ENCODE measurements around the gene STARD3.

Gene STARD3

DNA sequence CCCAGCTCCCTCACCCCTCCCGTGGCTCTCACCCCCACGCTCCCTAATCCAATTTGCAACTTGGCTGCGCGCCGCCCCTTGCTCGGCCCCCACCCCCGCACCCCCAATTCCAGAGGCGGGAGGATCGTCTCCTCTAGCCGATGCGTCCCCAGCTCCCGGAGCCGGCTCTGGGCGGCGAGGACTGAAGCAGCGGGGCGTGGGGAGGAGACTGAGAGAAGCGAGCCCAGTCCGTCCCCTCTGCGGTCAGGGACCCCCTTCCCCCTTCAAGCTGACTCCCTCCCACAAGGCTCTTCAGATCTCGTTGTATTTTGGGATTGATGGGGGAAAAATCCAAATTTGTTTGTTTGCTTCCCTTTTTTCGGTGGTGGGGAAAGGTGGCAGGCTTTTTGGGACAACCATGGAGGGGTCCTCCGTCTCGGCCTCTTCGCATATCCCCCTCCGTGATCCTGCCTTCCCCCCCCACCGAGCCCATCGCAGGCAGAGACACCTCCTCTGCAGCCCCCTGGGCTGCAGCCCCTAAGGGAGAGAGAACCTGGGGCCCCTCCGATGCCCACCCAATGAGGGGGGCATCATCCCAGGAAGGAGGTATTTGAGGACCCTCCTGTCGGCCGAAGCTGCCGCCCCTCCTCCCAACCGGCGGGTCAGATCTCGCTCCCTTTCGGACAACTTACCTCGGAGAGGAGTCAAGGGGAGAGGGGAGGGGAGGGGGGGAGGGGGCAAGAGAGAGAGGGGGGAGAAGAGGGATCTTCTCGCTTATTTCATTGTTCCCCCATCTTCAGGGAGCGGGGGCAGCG is 29.7 kb upstream of the STARD3 start:
- Histone ChIP-seq H3K9ac (ENCODE audit: insufficient read length) (no peak overlapping the region), H3K4me3 (peak overlapping the region; percentile 69), H3K27ac (no peak overlapping the region), H3K9me3 (ENCODE audit: low read depth, low read length) (no peaks in the 10 kb centered on the region), H3K36me3 (ENCODE audit: insufficient read depth, low read length) (no peaks in the 10 kb centered on the region)
- TF ChIP-seq POLR2AphosphoS5 (IDR thresholded peaks at IDR 0.05; ENCODE audit: borderline replicate concordance, low read depth, low read length) (no peak), EZH2 (IDR thresholded peaks at IDR 0.05) (peak; percentile 82)
- DNase-seq (ENCODE audit: low read depth, low spot score) = no peak

DNA sequence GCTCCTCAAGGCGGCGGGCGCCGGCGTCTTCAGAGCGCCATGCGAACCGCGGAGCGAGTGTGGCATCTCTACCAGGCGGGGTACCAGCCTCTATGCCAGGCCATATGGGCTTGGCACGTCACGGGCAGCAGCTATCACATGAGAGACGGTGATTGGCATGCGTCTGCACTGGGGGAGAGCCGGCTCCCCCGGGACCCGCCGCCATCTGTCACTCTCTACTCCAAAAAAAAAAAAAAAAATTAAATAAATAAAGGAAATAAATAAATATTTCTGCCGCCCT is 29.2 kb upstream of the STARD3 start, which contains the start of gene NEUROD2:
NEUROD2 (minus strand) TSS at position 70 of the 280 bp plus-strand sequence. CDS start 1,321 bp downstream, outside the sequence.
- Histone ChIP-seq H3K4me3 (peak within 1 kb of the TSS; percentile 69), H3K9me3 (ENCODE audit: low read depth, low read length) (no peaks in the 10 kb centered on the region)

DNA sequence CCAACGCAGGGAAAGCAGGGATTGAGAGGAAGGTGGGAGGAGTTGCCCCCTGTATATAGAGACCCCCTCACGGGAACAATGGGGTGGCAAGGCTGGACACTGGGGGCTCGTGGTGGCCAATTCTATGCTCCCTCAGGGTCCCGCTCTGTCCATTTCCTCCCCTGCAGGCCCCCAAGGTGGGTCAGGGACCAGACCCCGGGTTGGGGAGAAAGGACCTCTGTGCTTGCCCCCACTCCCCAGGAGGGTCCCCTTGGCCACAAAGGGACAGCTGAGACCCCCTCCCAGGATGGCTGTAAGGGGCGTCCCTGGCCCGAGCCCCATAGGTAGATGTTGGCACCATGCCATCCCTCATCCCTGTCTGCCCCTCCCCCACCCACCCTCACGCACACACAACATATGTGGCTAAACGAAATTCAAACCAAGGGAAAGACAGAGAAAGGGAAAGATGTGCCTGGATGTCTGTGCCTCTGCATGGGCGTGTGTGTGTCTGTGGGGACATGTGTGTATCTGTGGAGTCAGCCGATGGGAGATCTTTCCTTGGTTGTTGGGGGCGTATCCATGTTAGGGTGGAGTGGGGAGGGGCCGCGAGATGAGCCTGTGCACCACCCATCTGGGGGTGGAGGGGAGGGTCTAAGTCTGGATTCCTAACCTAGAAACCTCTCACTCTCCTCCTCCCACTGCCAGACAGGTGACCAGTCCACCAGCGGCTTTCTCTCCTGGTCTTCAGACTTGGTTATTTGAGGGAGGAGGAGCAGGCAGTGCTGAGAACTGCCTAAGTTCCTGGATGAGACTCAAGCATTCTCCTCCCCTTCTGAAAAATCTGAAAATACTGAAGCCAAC is 28.6 kb upstream of the STARD3 start:
- no peaks in the 10 kb centered on the region for H3K9me3 ChIP-seq (ENCODE audit: low read depth, low read length)
- no peak overlapping the region for H3K27ac ChIP-seq
- H3K9ac ChIP-seq (ENCODE audit: insufficient read length) = no peak overlapping the region
- no peaks in the 10 kb centered on the region for H3K36me3 ChIP-seq (ENCODE audit: insufficient read depth, low read length)
- no peak for TF ChIP-seq FOXP2 (optimal IDR thresholded peaks at IDR 0.05; ENCODE audit: control extremely low read depth, extremely low read length, insufficient read depth)
- no peak for TF ChIP-seq POLR2AphosphoS5 (IDR thresholded peaks at IDR 0.05; ENCODE audit: borderline replicate concordance, low read depth, low read length)
- TF ChIP-seq EZH2 (IDR thresholded peaks at IDR 0.05) = no peak
- no peak for DNase-seq (ENCODE audit: low read depth, low spot score)
- no peak overlapping the region for H3K4me3 ChIP-seq

More for the DNA sequence above, 29.2 kb upstream of the STARD3 start, which contains the start of gene NEUROD2:
- no peak within 1 kb of the TSS for H3K9ac ChIP-seq (ENCODE audit: insufficient read length)
- TF ChIP-seq POLR2AphosphoS5 (IDR thresholded peaks at IDR 0.05; ENCODE audit: borderline replicate concordance, low read depth, low read length) = no peak
- no peak for TF ChIP-seq FOXP2 (optimal IDR thresholded peaks at IDR 0.05; ENCODE audit: control extremely low read depth, extremely low read length, insufficient read depth)
- no peak for TF ChIP-seq EZH2 (IDR thresholded peaks at IDR 0.05)
- no peaks in the 10 kb centered on the region for H3K36me3 ChIP-seq (ENCODE audit: insufficient read depth, low read length)
- H3K27ac ChIP-seq = no peak within 1 kb of the TSS
- no peak for DNase-seq (ENCODE audit: low read depth, low spot score)

DNA sequence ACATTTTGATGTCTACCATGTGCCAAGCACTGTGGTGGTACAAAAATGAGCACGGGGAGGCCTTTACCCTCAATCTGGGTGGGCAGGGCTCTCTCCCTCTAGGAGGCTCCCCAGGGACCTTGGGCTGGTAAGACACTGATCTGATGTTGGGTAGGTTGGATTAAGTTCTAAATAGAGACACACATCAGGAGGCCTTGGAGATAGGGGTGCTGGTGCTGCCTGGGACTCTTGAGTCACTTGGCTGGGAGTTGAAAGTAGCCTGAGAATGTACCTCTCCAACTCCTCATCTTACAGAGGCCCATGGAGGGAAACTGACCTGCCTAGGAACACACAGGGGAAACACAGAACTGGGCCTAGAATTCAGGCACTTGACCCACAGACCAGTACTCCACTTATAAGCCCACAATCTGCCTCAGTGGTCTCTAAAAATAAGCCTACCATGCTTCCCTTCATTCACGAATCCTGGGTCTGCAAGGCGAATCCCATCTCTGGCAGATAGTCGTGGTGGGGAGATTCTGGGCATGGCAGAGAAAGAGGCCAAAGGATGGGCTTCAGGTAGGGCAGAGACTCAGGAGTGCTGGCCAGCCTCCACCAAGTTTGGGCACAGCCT is 27.4 kb upstream of the STARD3 start:
- TF ChIP-seq FOXP2 (optimal IDR thresholded peaks at IDR 0.05; ENCODE audit: control extremely low read depth, extremely low read length, insufficient read depth) (no peak), EZH2 (IDR thresholded peaks at IDR 0.05) (no peak), POLR2AphosphoS5 (IDR thresholded peaks at IDR 0.05; ENCODE audit: borderline replicate concordance, low read depth, low read length) (no peak)
- Histone ChIP-seq H3K9ac (ENCODE audit: insufficient read length) (no peak overlapping the region), H3K4me3 (no peak overlapping the region), H3K9me3 (ENCODE audit: low read depth, low read length) (no peaks in the 10 kb centered on the region), H3K36me3 (ENCODE audit: insufficient read depth, low read length) (no peaks in the 10 kb centered on the region), H3K27ac (no peak overlapping the region)
- no peak for DNase-seq (ENCODE audit: low read depth, low spot score)

DNA sequence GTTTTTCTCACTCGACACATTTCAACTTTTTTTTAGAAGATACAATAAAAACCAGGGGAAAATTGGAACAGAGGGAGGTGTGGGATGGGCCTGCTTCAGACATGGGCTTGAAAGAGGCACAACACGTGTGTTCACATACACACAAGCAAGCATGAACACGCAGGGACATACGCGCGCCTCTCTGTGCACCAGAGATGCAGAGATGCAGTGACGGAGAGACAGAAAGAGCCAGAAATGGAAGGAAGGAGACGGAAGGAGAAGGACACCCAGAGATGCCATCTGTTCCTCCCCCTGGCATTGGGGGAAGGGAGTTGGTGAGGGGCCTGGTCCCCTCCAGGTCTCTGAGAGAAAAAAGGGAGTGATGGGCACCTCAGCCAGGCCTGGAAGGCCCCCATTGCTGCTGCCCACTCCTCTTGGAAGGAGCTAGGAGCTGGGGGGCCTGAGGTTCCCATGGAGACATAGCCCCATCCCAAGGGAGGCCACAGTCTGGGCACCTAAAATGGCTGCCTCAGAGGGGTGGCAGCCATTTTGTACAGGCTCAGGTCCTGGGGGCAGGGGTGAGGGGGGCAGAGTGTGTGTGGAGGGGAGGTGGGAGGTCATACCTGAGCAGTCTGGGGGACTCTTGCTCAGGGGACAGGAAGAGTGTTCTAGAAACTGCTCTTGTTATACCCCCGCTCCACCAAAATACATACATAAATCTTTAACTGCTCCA is 25.4 kb upstream of the STARD3 start:
- no peaks in the 10 kb centered on the region for H3K9me3 ChIP-seq (ENCODE audit: low read depth, low read length)
- no peak overlapping the region for H3K9ac ChIP-seq (ENCODE audit: insufficient read length)
- TF ChIP-seq POLR2AphosphoS5 (IDR thresholded peaks at IDR 0.05; ENCODE audit: borderline replicate concordance, low read depth, low read length) (no peak), FOXP2 (optimal IDR thresholded peaks at IDR 0.05; ENCODE audit: control extremely low read depth, extremely low read length, insufficient read depth) (no peak), EZH2 (IDR thresholded peaks at IDR 0.05) (no peak)
- H3K27ac ChIP-seq = no peak overlapping the region
- no peak for DNase-seq (ENCODE audit: low read depth, low spot score)
- no peaks in the 10 kb centered on the region for H3K36me3 ChIP-seq (ENCODE audit: insufficient read depth, low read length)
- no peak overlapping the region for H3K4me3 ChIP-seq

DNA sequence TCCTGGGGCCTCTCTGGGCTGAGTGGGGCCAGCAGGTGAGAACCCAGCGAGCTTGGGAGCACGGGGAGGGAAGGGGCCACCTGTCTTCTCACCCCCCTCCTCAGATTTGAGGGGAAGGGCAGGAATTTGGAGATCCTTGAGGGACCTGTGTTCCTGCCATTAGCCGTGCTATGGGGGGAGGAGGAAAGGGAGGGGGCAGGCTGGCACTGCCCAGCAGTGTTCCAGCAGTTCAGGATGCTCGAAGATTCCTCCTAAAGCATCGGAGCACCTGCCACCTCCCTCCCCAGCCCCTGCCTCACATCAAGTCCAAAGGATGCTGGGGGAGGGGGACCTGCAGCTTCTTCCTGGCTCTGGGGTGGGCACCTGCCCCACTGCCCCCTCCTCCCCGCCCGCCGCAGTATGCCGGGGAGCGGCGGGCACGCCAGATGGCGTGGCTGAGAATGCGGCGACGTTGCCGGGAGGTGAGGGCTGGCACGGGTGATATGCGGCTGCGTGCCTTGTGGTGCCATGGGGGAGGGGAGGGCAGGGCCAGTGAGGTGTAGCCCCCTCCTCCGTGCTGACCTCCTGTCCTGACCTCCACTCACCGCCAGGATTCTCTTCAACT is 24.6 kb upstream of the STARD3 start:
- H3K36me3 ChIP-seq (ENCODE audit: insufficient read depth, low read length) = no peaks in the 10 kb centered on the region
- no peaks in the 10 kb centered on the region for H3K9me3 ChIP-seq (ENCODE audit: low read depth, low read length)
- no peak overlapping the region for H3K4me3 ChIP-seq
- no peak overlapping the region for H3K27ac ChIP-seq
- DNase-seq (ENCODE audit: low read depth, low spot score) = no peak
- TF ChIP-seq FOXP2 (optimal IDR thresholded peaks at IDR 0.05; ENCODE audit: control extremely low read depth, extremely low read length, insufficient read depth) = no peak
- TF ChIP-seq EZH2 (IDR thresholded peaks at IDR 0.05) = no peak
- TF ChIP-seq POLR2AphosphoS5 (IDR thresholded peaks at IDR 0.05; ENCODE audit: borderline replicate concordance, low read depth, low read length) = no peak
- no peak overlapping the region for H3K9ac ChIP-seq (ENCODE audit: insufficient read length)

DNA sequence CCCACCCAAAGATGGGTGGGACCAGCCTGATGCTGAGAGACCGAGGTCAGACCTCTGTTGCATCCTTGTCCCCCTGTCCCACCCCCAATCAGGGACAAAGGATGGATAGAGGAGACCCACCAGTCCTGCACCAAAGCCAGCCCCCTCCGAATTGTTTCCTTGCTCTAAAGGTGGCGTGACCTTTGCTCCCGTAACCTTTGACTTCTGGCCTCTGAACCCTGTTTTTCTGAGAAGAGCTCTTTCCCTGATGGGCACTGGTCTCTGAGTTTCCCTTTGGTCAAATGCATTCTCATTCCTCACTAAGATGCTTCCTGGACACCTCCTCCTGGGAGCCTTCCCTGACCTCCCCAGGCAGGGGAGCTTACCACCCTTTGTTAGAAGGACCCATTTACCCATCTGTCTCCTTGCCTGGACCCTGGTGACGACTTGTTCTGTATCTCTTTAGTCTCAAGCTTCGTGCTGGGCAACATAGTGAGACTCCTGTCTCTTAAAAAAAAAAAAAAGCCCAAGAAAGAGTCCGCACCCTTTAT is 23.9 kb upstream of the STARD3 start:
- TF ChIP-seq POLR2AphosphoS5 (IDR thresholded peaks at IDR 0.05; ENCODE audit: borderline replicate concordance, low read depth, low read length) = no peak
- TF ChIP-seq EZH2 (IDR thresholded peaks at IDR 0.05) = no peak
- TF ChIP-seq FOXP2 (optimal IDR thresholded peaks at IDR 0.05; ENCODE audit: control extremely low read depth, extremely low read length, insufficient read depth) = no peak
- Histone ChIP-seq H3K9ac (ENCODE audit: insufficient read length) (no peak overlapping the region), H3K4me3 (no peak overlapping the region), H3K9me3 (ENCODE audit: low read depth, low read length) (no peaks in the 10 kb centered on the region), H3K27ac (no peak overlapping the region), H3K36me3 (ENCODE audit: insufficient read depth, low read length) (no peaks in the 10 kb centered on the region)
- DNase-seq (ENCODE audit: low read depth, low spot score) = no peak
